NCI-H2081 treated with DMSO at 0.1 percent for 48 hours (cell line): ENCODE results near the gene NTRK3.

ENCODE experiments used
- DNase-seq: peaks from one replicate; lab custom pipeline; 2025; lab: John Stamatoyannopoulos, UW

Gene NTRK3

GRCh38 chr15:88257311-88258092 lies 963 bp upstream of the NTRK3 start:
- DNase-seq: no peak

GRCh38 chr15:88255484-88256278 lies 858 bp downstream of the NTRK3 start:
- no peak for DNase-seq

- DNase-seq: no peak
Observed at GRCh38 chr15:88255087-88255483, 1.5 kb downstream of the NTRK3 start.

- no peak for DNase-seq
Observed at GRCh38 chr15:88252441-88252840, 4.1 kb downstream of the NTRK3 start.

GRCh38 chr15:88250826-88251225 lies 5.7 kb downstream of the NTRK3 start:
- DNase-seq: no peak

- no peak for DNase-seq
Observed at GRCh38 chr15:88249220-88249619, 7.3 kb downstream of the NTRK3 start.

- DNase-seq: no peak
Observed at GRCh38 chr15:88247914-88248313, 8.6 kb downstream of the NTRK3 start.

- DNase-seq: peak; percentile 1
Observed at GRCh38 chr15:88246666-88247446, 9.7 kb downstream of the NTRK3 start.

- DNase-seq: no peak
Observed at GRCh38 chr15:88246081-88246480, 10.5 kb downstream of the NTRK3 start.

GRCh38 chr15:88243895-88244787 lies 12.4 kb downstream of the NTRK3 start:
- no peak for DNase-seq

- DNase-seq: no peak
Observed at GRCh38 chr15:88242586-88243555, 13.7 kb downstream of the NTRK3 start.

GRCh38 chr15:88241461-88241860 lies 15.1 kb downstream of the NTRK3 start:
- DNase-seq: no peak

GRCh38 chr15:88241060-88241459 lies 15.5 kb downstream of the NTRK3 start:
- no peak for DNase-seq

- DNase-seq: no peak
Observed at GRCh38 chr15:88239594-88239993, 16.9 kb downstream of the NTRK3 start.

GRCh38 chr15:88238618-88239430 lies 17.7 kb downstream of the NTRK3 start:
- no peak for DNase-seq

- DNase-seq: no peak
Observed at GRCh38 chr15:88234711-88235110, 21.8 kb downstream of the NTRK3 start.

- DNase-seq: no peak
Observed at GRCh38 chr15:88233921-88234320, 22.6 kb downstream of the NTRK3 start.

- DNase-seq: no peak
Observed at GRCh38 chr15:88232771-88233201, 23.8 kb downstream of the NTRK3 start.

- no peak for DNase-seq
Observed at GRCh38 chr15:88231909-88232644, 24.5 kb downstream of the NTRK3 start.
